Measurements from ENCODE around the gene CCSER1.

DNA sequence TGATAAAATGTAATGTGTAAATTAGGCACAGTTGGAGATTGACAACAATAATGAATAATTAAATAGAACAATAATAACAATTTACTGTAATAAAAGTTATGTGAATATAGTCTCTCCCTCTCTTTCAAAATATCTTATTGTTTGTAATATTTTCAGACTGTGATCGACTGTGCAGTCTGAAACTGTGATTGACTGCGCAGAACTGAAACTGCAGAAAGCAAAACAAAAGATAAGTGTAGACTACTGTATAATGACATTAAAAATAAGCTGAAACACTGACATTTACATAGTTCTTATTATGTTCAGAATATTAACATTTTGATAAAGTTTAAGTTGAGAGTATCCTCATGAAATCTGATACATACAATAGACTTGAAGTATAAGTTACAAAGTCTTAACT lies 371.0 kb downstream of the CCSER1 start:
- TF ChIP-seq, protein P1, sequence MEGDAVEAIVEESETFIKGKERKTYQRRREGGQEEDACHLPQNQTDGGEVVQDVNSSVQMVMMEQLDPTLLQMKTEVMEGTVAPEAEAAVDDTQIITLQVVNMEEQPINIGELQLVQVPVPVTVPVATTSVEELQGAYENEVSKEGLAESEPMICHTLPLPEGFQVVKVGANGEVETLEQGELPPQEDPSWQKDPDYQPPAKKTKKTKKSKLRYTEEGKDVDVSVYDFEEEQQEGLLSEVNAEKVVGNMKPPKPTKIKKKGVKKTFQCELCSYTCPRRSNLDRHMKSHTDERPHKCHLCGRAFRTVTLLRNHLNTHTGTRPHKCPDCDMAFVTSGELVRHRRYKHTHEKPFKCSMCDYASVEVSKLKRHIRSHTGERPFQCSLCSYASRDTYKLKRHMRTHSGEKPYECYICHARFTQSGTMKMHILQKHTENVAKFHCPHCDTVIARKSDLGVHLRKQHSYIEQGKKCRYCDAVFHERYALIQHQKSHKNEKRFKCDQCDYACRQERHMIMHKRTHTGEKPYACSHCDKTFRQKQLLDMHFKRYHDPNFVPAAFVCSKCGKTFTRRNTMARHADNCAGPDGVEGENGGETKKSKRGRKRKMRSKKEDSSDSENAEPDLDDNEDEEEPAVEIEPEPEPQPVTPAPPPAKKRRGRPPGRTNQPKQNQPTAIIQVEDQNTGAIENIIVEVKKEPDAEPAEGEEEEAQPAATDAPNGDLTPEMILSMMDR (conservative IDR thresholded peaks at IDR 0.05 in 1 of 2, IDR thresholded peaks at IDR 0.05 in 1 of 2; ENCODE audit: extremely low read depth in 1 of 2, insufficient read depth in 1 of 2, low read depth in 1 of 2, low read length in 2 of 2) = no peak
- no peak for TF ChIP-seq EZH2 (IDR thresholded peaks at IDR 0.05; ENCODE audit: borderline replicate concordance, low read length)

Data from mammary epithelial cell (primary cell).